PC-3 (cell line): ENCODE data around the gene GPR78. TPM values are rescaled to one million over a fixed set of nuclear protein-coding genes. Genes with fewer than 3 reads are reported as not detected.

Experiments
- ATAC-seq: fragments of 200-7000 bp; cut with Tn5 transposase; 2 replicates; pipeline ENCODE4 v1.9.1; 2020; ENCODE audit warnings: mild to moderate bottlenecking, moderate library complexity
- BruUV-seq: library from RNA; stranded (reverse); fragments of 400-500 nt; replicated peaks from 2 replicates; lab custom pipeline; 2021; lab: Mats Ljungman, UMichigan
- CTCF ChIA-PET: fragments of 300-600 bp; sonication (Branson Sonifier 250); formaldehyde crosslinking; loops from one replicate; lab custom pipeline; 2022; ENCODE audit warnings: antibody characterized with exemption; lab: Charles Lee
- POLR2A ChIA-PET: fragments of 300-600 bp; sonication (Branson Sonifier 250); formaldehyde crosslinking; loops from one replicate; lab custom pipeline; 2022; ENCODE audit warnings: antibody characterized with exemption; ENCODE audit not compliant: unreplicated experiment; lab: Charles Lee
- DNase-seq: peaks from one replicate; pipeline ENCODE4 v3.0.0-alpha.2; 2015
- H2AFZ ChIP-seq: fragments of 300-600 bp; sonication (generic); 2 replicates; pipeline ENCODE4 v1.6.0; 2016; ENCODE audit warnings: antibody characterized with exemption, low read length
- H3F3A ChIP-seq: fragments of 300-600 bp; sonication (generic); one replicate; pipeline ENCODE4 v1.6.0; 2017; ENCODE audit warnings: antibody characterized with exemption, low read length, control low read depth, mild to moderate bottlenecking; ENCODE audit not compliant: unreplicated experiment
- H3K27ac ChIP-seq: fragments of 300-600 bp; sonication (generic); 2 replicates; pipeline ENCODE4 v1.5.1; 2016; ENCODE audit warnings: mild to moderate bottlenecking, low read length
- H3K27me3 ChIP-seq: fragments of 300-600 bp; sonication (generic); 2 replicates; pipeline ENCODE4 v1.6.1; 2016; ENCODE audit warnings: low read length, mixed read lengths
- H3K36me3 ChIP-seq: fragments of 300-600 bp; sonication (generic); 2 replicates; pipeline ENCODE4 v1.6.1; 2016; ENCODE audit warnings: low read depth, mixed run types, low read length, mixed read lengths
- H3K4me1 ChIP-seq: fragments of 300-600 bp; sonication (generic); 2 replicates; pipeline ENCODE4 v1.5.1; 2016; ENCODE audit warnings: low read length; ENCODE audit not compliant: insufficient read depth
- H3K4me2 ChIP-seq: fragments of 300-600 bp; sonication (generic); 2 replicates; pipeline ENCODE4 v1.6.0; 2016; ENCODE audit warnings: low read length
- H3K4me3 ChIP-seq: fragments of 300-600 bp; sonication (generic); 2 replicates; pipeline ENCODE4 v1.5.1; 2016; ENCODE audit warnings: mild to moderate bottlenecking, low read length, mixed read lengths
- H3K79me2 ChIP-seq: fragments of 300-600 bp; sonication (generic); 2 replicates; pipeline ENCODE4 v1.6.1; 2017; ENCODE audit warnings: low read length, mixed read lengths
- H3K9ac ChIP-seq: fragments of 300-600 bp; sonication (generic); 2 replicates; pipeline ENCODE4 v1.6.0; 2016; ENCODE audit warnings: mild to moderate bottlenecking, low read length
- H3K9me2 ChIP-seq: fragments of 300-600 bp; sonication (generic); replicated peaks from 2 replicates; pipeline ENCODE4 v1.6.1; 2016; ENCODE audit warnings: mixed run types, low read length, mixed read lengths
- H3K9me3 ChIP-seq: fragments of 300-600 bp; sonication (generic); 2 replicates; pipeline ENCODE4 v1.6.1; 2016; ENCODE audit warnings: low read length, mixed read lengths
- H4K20me1 ChIP-seq: fragments of 300-600 bp; sonication (generic); 2 replicates; pipeline ENCODE4 v1.6.1; 2016; ENCODE audit warnings: low read length, mixed read lengths
- EZH2 ChIP-seq: fragments of 300-600 bp; sonication (generic); IDR thresholded peaks from one replicate; pipeline ENCODE4 v1.6.1; 2017; ENCODE audit warnings: antibody characterized with exemption, mild to moderate bottlenecking, low read length; ENCODE audit not compliant: unreplicated experiment
- EZH2phosphoT487 ChIP-seq: fragments of 300-600 bp; sonication (generic); IDR thresholded peaks from 2 replicates; pipeline ENCODE4 v1.6.1; 2018; ENCODE audit warnings: mild to moderate bottlenecking, antibody characterized with exemption, low read length, borderline replicate concordance
- intact Hi-C: fragments of 100-400 bp; cut with micrococcal nuclease; formaldehyde crosslinking; loops from 2 replicates; pipeline ENCODE4 v1.9.0; 2023
- total RNA-seq: library from RNA; depleted of rRNA; stranded (reverse); fragments of >200 nt; gene quantifications from 2 replicates; pipeline ENCODE4 v1.2.3, GENCODE V29; 2014
- TF ChIP-seq, protein P1 (sequence below): fragments of 300-600 bp; sonication (generic); conservative IDR thresholded peaks from 2 replicates; pipeline ENCODE4 v1.5.1; 2017; ENCODE audit warnings: antibody characterized with exemption, low read depth, mild to moderate bottlenecking, low read length

The GPR78 gene
- total RNA-seq, 1 experiment from 2014 or later, result 2.0 TPM

DNA sequence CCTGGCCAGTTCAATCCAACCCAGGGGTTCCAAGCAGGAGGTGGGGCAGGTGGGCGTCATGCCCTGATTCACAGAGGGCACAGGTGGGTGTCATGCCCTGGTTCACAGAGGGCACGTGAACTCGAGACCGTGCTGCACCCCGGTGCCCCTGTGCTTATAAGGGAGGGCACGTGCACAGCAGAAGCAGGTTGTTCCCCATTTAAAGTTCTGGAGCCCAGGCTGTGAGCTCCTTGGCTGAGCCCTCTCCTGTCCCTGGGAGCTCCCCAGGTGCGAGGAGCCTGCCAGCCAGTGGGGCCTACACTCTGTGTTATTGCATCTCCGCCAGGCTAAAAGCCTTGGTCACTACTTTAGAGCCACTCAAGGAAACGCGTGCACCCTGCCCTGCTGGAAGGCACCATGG lies 9.1 kb downstream of the GPR78 start:
- DNase-seq (no peak), ATAC-seq (no peak)
- no peaks in the 10 kb centered on the region for H3F3A ChIP-seq
- intact Hi-C loops, result no loop called here
- BruUV-seq, result no TSS peak
- no peaks in the 10 kb centered on the region for H3K9me3 ChIP-seq
- H3K79me2 ChIP-seq, result peaks cover 12% of the 10 kb centered on the region; the same call in 1 of the 2 replicates
- H3K4me1 ChIP-seq, result peaks cover 7% of the 10 kb centered on the region; the same call in 1 of the 2 replicates
- no peak overlapping the region for H3K4me2 ChIP-seq
- TF ChIP-seq, protein P1, sequence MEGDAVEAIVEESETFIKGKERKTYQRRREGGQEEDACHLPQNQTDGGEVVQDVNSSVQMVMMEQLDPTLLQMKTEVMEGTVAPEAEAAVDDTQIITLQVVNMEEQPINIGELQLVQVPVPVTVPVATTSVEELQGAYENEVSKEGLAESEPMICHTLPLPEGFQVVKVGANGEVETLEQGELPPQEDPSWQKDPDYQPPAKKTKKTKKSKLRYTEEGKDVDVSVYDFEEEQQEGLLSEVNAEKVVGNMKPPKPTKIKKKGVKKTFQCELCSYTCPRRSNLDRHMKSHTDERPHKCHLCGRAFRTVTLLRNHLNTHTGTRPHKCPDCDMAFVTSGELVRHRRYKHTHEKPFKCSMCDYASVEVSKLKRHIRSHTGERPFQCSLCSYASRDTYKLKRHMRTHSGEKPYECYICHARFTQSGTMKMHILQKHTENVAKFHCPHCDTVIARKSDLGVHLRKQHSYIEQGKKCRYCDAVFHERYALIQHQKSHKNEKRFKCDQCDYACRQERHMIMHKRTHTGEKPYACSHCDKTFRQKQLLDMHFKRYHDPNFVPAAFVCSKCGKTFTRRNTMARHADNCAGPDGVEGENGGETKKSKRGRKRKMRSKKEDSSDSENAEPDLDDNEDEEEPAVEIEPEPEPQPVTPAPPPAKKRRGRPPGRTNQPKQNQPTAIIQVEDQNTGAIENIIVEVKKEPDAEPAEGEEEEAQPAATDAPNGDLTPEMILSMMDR, result no peak
- TF ChIP-seq EZH2phosphoT487, result no peak
- TF ChIP-seq EZH2, result no peak
- no peaks in the 10 kb centered on the region for H3K27me3 ChIP-seq
- H4K20me1 ChIP-seq, result no peaks in the 10 kb centered on the region
- ChIA-PET POLR2A (no interaction called here), CTCF (no interaction called here)
- H3K9me2 ChIP-seq, result no peaks in the 10 kb centered on the region
- H3K9ac ChIP-seq, result no peak overlapping the region
- no peak overlapping the region for H2AFZ ChIP-seq
- H3K27ac ChIP-seq, result no peak overlapping the region
- no peak overlapping the region for H3K4me3 ChIP-seq
- no peaks in the 10 kb centered on the region for H3K36me3 ChIP-seq

- TF ChIP-seq EZH2phosphoT487 (no peak), EZH2 (no peak)
- TF ChIP-seq, protein P1, result no peak
- ChIA-PET POLR2A (no interaction called here), CTCF (no interaction called here)
- Histone ChIP-seq H3K27me3 (no peaks in the 10 kb centered on the region), H3K9me2 (no peaks in the 10 kb centered on the region), H3K79me2 (peaks cover 14% of the 10 kb centered on the region; the same call in 1 of the 2 replicates), H3K4me1 (peaks cover 7% of the 10 kb centered on the region; the same call in 1 of the 2 replicates), H3K27ac (no peak overlapping the region), H4K20me1 (no peaks in the 10 kb centered on the region), H3K4me3 (no peak overlapping the region), H3K9me3 (no peaks in the 10 kb centered on the region), H3K36me3 (no peaks in the 10 kb centered on the region), H3K4me2 (no peak overlapping the region), H3K9ac (no peak overlapping the region), H3F3A (no peaks in the 10 kb centered on the region), H2AFZ (no peak overlapping the region)
- no TSS peak for BruUV-seq
- ATAC-seq, result no peak
- no peak for DNase-seq
- intact Hi-C loops, result loop anchor here (5.0 kb wide), 1 partner anchor 43 kb away; no protein-coding TSS in a partner anchor
These were observed 9.8 kb downstream of the GPR78 start for GRCh38 chr4:8589823-8590545.

DNA sequence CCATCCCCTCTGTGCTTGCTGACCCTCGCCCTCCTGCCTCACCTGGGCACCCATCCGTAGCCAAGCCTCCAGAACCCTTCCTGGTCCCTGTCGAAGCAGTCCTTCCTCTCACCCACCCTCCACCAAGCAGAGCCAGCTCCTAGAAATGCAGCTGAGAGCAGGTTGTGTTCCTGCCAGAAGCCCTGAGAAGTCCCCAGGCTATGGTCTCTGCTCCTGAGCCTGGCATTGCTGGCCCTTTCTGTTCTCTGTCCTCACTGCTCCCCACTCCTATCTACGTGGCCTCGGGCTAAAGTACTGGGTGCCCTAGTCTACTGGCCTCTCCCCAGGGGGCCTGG lies 10.3 kb downstream of the GPR78 start:
- no peaks in the 10 kb centered on the region for H3K27me3 ChIP-seq
- H3K27ac ChIP-seq, result no peak overlapping the region
- no peak overlapping the region for H2AFZ ChIP-seq
- peaks cover 19% of the 10 kb centered on the region; the same call in 1 of the 2 replicates for H3K79me2 ChIP-seq
- no peak overlapping the region for H3K4me2 ChIP-seq
- BruUV-seq, result no TSS peak
- TF ChIP-seq, protein P1, result no peak
- TF ChIP-seq EZH2phosphoT487 (no peak), EZH2 (no peak)
- no peaks in the 10 kb centered on the region for H4K20me1 ChIP-seq
- no peaks in the 10 kb centered on the region for H3K9me3 ChIP-seq
- H3K4me3 ChIP-seq, result no peak overlapping the region
- no peak for ATAC-seq
- no peaks in the 10 kb centered on the region for H3F3A ChIP-seq
- H3K4me1 ChIP-seq, result peaks cover 7% of the 10 kb centered on the region; the same call in 1 of the 2 replicates
- no peak for DNase-seq
- H3K9ac ChIP-seq, result no peak overlapping the region
- CTCF ChIA-PET, result interaction anchor here (0.6 kb wide), 1 partner anchor 119 kb away, joined by 5 read pairs; no protein-coding TSS in a partner anchor
- intact Hi-C loops, result loop anchor here (5.0 kb wide), 1 partner anchor 43 kb away; no protein-coding TSS in a partner anchor
- H3K36me3 ChIP-seq, result no peaks in the 10 kb centered on the region
- POLR2A ChIA-PET, result no interaction called here
- no peaks in the 10 kb centered on the region for H3K9me2 ChIP-seq
